GM21825 (cell line): ENCODE measurements around the gene GKN2.
"Not testable (repeated sequence)": the region's sequence is repeated elsewhere in the genome, so short reads cannot be mapped to it uniquely, and the experiment has no call there.

Experiments
- ATAC-seq: cut with Tn5 transposase; IDR thresholded peaks from one replicate; pipeline ENCODE4 v1.9.1; 2021; ENCODE audit warnings: mild to moderate bottlenecking, moderate library complexity; ENCODE audit not compliant: unreplicated experiment

The GKN2 gene

GRCh38 chr2:68900496-68901198 is 52.0 kb downstream of the GKN2 start:
- no peak for ATAC-seq

GRCh38 chr2:68895981-68896380 is 56.7 kb downstream of the GKN2 start:
- not testable (repeated sequence) for ATAC-seq
